Gastrocnemius medialis (tissue), 4 donors: ENCODE results near the gene PPCDC.

Experiments
- CTCF ChIP-seq, 5 experiments: fragments of 450-650 bp in 3 of 5; fragments of 200-600 bp in 2 of 5; sonication (generic) in 2 of 5; IDR thresholded peaks in 4 of 5; conservative IDR thresholded peaks in 1 of 5; 1 replicate in 4 of 5; 2 replicates in 1 of 5; pipeline ENCODE4 v1.5.1; 2016 to 2019; ENCODE audit warnings: antibody characterized with exemption in 5 of 5, mild to moderate bottlenecking in 3 of 5, moderate library complexity in 3 of 5
- POLR2A ChIP-seq, 2 donors: fragments of 450-650 bp; IDR thresholded peaks; one replicate each; pipeline ENCODE4 v1.6.1; 2017; ENCODE audit warnings: antibody characterized with exemption in 2 of 2, mild to moderate bottlenecking in 2 of 2, moderate library complexity in 2 of 2

- no peak for TF ChIP-seq CTCF (IDR thresholded peaks at IDR 0.05 in 4 of 5, conservative IDR thresholded peaks at IDR 0.05 in 1 of 5)
- TF ChIP-seq POLR2A (IDR thresholded peaks at IDR 0.05) = no peak
Measured at GRCh38 chr15:75095594-75095993, 72.2 kb downstream of the PPCDC start.
